Keratinocyte (primary cell): ENCODE results near the gene PLCD1.
"Not testable (repeated sequence)": the region's sequence is repeated elsewhere in the genome, so short reads cannot be mapped to it uniquely, and the experiment has no call there.

ENCODE experiments used
- CTCF ChIP-seq, 3 experiments: IDR thresholded peaks in 1 of 3; conservative IDR thresholded peaks in 1 of 3; optimal IDR thresholded peaks in 1 of 3; 2 replicates in 2 of 3; 3 replicates in 1 of 3; pipeline versions ENCODE3 to v1.5.1; 2011; ENCODE audit warnings: low read length in 3 of 3, mild to moderate bottlenecking in 3 of 3, moderate library complexity in 2 of 3, control low read depth in 1 of 3, inconsistent platforms in 1 of 3; ENCODE audit not compliant: insufficient read depth in 2 of 3; ENCODE audit errors: extremely low read depth in 1 of 3
- EZH2 ChIP-seq: IDR thresholded peaks from one replicate; pipeline ENCODE4 v1.6.1; 2012; ENCODE audit warnings: inconsistent platforms, mild to moderate bottlenecking, low read length, moderate library complexity

GRCh38 chr3:37972056-37972455 lies 57.4 kb downstream of the PLCD1 start:
- not testable (repeated sequence) for TF ChIP-seq EZH2; CTCF (optimal IDR thresholded peaks at IDR 0.05 in 1 of 3, IDR thresholded peaks at IDR 0.05 in 1 of 3, conservative IDR thresholded peaks at IDR 0.05 in 1 of 3; ENCODE audit: extremely low read depth in 1 of 3, insufficient read depth in 2 of 3, low read length in 3 of 3)
